GM18861 (cell line): ENCODE results near the gene OASL.

Source experiments
- ATAC-seq: cut with Tn5 transposase; IDR thresholded peaks from one replicate; pipeline ENCODE4 v1.9.1; 2021; ENCODE audit not compliant: unreplicated experiment

Gene OASL

DNA sequence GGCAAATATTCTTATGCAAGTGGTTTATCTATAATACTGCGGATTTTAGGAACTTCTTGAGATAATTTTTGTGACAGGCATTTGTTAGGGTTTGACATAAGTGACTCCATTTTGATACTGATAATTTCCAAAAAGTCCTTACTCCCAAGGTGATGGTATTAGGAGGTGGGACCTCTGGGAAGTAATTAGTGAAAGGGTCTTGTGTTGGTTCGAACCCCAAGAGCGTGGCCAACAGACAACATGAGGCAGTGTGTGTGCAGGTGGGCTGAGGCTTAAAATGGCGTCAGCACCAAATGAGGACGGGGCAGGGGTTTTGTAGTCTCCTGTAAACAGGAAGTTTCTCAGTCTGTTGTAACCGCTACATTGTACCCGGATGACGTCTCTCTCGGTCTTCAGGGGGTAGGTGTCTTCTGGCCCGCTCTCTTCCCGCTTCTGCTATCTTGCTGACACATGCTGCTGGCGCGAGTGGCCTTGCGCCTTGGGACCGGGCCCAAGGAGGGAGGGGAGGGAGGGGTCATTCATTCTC is 21.0 kb downstream of the OASL start:
- ATAC-seq, result no peak

DNA sequence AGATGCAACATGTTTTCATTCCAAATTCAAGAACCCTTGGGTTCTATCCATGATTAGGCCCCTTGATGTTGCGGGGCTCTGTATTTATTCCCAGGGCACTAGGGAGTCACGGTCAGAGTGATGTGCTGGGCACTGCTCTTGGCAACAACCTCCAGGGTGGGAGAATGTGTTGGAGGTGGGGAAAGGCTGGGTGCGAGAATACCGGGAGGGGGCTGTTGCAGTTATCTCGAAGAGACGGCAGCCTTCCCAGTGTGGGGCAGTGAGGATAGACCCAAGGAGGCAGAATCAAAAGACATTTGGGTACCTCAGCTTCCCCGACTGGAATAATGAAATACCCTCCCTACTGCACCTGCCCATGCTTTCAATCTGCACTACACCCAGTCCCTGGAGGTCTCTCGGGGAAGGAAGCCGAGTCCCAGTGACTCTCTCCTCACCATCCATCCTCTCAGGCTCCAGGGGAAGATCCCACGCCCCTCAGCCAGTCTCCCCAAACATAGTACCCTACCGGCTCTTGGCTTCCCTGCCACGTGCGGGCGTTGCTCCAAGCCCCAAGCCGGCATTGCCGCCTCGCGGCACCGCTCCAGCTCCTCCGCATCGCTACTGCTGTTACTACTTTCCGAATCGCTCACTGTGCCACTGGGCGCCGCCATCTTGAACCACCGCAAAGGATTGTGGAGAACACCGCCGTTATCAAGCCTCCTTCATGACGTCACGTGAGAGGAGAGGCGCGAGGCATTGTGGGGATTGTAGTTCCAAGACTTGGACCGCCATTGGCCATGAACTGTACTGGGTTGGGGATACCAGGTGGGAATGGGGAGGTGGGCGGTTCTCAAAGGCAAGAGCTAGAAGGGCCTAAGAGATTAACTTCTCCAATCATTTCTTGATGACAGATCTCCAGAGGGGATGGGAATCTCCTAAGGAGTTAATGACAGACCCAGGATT is 22.9 kb downstream of the OASL start, which contains the start of gene C12orf43:
Gene C12orf43, minus strand, starts transcription at position 663 of the 942 bp plus-strand sequence. Its CDS starts 13 bp downstream, at position 650.
- ATAC-seq, result peak; percentile 89

GRCh38 chr12:121013715-121014114 is 25.3 kb downstream of the OASL start:
- ATAC-seq, result no peak

DNA sequence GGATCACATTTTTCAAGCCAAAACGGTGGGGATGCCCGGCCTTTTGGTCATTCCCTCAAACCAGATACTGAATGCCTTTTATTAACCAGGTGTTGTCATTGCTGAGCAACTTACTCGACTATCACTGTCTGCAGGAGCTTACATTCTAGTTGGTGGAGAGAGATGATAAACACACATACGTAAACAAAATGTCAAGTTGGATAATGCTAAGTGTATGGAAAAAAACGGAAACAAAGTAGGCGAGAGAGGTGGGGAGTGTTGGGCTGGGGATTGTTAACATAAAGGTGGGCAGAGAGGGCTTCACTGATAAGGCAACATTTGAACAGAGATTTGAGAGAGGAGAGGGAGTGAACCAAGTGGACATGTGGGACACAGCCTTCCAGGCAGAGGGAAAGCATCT is 27.2 kb downstream of the OASL start:
- no peak for ATAC-seq

- ATAC-seq, result no peak
These were observed 28.2 kb downstream of the OASL start for GRCh38 chr12:121010860-121011259.

GRCh38 chr12:121009741-121010140 is 29.3 kb downstream of the OASL start:
- no peak for ATAC-seq

GRCh38 chr12:121008347-121009098 is 30.5 kb downstream of the OASL start:
- ATAC-seq, result no peak

DNA sequence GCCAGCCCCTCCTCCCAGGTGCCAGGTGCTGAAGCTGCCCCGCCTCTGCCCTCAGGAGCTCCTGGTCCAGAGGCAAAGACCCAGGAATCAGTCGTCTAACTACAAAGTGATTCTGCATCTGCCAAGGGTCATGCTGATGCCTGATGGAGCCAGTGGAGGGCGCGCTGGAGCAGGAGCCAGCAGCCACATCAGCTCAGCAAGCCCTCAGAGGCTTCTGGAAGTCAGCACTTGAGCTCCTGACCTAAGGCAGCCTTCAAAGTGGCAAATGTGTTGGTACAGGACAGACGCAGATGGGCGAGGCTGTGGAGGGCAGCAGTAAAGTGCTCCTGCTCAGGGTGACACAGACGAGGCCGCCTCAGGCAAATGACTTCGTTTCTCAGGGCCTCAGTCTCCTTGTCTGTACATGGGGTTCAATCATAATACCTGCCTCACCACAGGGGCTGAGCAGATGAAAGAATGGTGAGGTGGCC is 33.7 kb downstream of the OASL start:
- ATAC-seq, result no peak

DNA sequence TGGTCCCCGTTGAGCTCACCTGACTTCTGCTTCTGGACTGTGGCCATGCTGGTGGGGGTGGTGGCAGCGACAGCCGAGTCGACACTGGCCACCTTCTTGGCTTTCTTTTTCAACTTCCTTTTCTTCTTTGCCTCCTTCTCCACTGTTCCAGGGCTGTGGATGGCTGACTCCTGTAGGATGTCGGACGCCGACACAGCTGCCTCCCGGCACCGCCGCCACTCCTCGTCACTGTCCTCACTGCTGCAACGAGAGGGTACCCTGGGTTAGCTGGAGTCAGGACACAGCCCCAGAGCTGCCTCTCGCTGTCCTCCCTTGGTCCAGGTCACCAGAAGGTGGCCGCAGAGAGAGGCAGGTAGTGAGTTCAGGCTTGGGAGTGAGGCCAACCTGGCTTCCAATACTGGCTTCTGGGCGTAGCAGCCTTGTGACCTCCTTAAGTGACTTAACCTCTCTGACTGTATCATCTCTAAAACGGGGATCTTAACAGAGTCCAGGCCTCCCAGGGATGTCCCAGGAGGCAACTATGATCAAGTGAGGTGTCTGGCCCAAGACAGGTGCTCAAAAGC is 34.7 kb downstream of the OASL start:
- ATAC-seq, result no peak

DNA sequence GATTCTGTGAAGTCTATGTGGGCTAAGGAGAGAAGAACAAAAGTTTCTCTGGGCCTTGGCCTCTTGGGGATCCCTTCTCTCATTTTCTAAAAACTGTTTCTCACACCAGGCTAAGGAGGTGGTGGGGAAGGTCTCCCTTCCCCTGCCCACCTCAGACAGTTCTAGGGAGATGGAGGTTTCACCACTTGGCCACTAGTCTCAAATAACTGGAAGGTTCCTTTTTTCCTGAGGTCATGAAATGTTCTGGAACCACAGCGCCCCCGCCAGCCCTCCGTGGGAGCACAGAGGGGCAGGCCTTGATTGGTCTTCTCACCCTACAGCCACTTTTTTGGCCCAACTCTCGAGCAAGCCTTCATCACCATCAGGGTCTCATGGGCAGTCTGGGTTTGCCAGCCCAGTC is 35.4 kb downstream of the OASL start:
- ATAC-seq, result no peak

DNA sequence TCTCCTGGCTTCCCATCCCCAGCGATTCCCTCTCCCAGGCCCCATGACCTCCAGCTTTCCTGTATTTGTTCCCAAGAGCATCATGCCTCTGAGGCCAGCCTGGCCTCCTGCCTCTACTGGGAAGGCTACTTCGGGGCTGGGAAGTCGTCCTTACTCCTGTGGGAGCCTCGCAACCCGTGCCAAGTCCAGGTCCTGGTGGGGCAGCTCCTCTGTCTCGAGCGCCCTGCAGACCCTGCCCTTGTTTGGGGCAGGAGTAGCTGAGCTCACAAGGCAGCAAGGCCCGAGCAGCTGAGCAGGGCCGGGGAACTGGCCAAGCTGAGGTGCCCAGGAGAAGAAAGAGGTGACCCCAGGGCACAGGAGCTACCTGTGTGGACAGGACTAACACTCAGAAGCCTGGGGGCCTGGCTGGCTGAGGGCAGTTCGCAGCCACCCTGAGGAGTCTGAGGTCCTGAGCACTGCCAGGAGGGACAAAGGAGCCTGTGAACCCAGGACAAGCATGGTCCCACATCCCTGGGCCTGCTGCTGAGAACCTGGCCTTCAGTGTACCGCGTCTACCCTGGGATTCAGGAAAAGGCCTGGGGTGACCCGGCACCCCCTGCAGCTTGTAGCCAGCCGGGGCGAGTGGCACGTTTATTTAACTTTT is 37.1 kb downstream of the OASL start:
- no peak for ATAC-seq

- ATAC-seq, result no peak
These were observed 38.0 kb downstream of the OASL start for GRCh38 chr12:121001060-121001459.

DNA sequence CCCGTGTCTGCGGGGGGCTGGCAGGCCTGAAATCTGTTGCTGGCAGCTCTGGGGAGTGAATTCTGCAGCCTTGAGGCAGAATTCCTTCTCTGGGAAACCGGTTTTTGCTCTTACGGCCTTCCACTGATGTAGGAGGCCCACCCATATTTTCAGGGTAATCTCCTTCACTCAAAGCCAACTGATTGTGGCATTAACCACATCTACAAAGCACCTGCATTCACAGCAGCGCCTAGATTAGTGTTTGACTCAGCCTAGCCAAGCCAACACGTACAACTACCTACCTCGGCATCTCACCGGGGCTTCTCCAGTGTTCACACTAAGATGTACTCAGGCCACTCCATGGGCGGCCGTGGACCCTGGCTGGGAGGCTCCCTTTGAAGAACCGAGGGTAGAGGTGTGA is 38.5 kb downstream of the OASL start:
- no peak for ATAC-seq

DNA sequence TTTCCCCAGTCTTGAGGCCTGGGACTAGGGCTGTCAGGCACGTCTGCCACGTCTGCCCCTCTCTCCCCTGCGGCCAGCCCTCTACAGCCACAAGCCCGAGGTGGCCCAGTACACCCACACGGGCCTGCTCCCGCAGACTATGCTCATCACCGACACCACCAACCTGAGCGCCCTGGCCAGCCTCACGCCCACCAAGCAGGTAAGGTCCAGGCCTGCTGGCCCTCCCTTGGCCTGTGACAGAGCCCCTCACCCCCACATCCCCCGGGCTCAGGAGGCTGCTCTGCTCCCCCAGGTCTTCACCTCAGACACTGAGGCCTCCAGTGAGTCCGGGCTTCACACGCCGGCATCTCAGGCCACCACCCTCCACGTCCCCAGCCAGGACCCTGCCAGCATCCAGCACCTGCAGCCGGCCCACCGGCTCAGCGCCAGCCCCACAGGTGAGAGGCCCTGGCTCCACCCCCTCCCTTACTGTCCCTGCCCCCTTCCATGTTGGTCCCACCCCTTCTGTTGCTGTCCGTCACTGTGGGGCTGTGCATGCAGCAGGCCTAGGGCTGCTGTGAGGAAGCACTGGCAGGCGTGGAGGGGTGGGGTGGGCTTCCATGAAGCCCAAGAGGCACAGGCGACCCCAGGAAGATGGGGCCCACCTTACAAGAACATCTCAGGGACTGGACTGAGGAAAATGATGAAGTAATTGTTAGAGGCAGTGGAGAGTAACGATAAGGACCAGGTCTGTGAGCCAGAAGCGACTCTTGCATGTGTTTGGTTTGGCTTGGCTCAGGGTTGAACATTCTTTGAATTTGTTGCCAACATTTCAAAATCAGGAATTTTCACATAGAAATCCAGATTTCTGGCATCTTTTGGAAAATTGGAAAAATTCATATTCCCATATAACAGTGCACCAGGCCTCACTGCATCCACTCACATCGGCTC is 39.6 kb downstream of the OASL start:
- no peak for ATAC-seq

- no peak for ATAC-seq
These were observed 40.6 kb downstream of the OASL start for GRCh38 chr12:120998435-120998834.

- no peak for ATAC-seq
These were observed 41.6 kb downstream of the OASL start for GRCh38 chr12:120997448-120997847.

- ATAC-seq, result no peak
These were observed 42.8 kb downstream of the OASL start for GRCh38 chr12:120996133-120996746.

GRCh38 chr12:120994589-120995337 is 44.3 kb downstream of the OASL start:
- ATAC-seq, result no peak

- ATAC-seq, result no peak
These were observed 45.0 kb downstream of the OASL start for GRCh38 chr12:120994059-120994458.
